Measurements from ENCODE around the gene TRPV3.
"Not testable (repeated sequence)": the region's sequence is repeated elsewhere in the genome, so short reads cannot be mapped to it uniquely, and the experiment has no call there.

Gene TRPV3

DNA sequence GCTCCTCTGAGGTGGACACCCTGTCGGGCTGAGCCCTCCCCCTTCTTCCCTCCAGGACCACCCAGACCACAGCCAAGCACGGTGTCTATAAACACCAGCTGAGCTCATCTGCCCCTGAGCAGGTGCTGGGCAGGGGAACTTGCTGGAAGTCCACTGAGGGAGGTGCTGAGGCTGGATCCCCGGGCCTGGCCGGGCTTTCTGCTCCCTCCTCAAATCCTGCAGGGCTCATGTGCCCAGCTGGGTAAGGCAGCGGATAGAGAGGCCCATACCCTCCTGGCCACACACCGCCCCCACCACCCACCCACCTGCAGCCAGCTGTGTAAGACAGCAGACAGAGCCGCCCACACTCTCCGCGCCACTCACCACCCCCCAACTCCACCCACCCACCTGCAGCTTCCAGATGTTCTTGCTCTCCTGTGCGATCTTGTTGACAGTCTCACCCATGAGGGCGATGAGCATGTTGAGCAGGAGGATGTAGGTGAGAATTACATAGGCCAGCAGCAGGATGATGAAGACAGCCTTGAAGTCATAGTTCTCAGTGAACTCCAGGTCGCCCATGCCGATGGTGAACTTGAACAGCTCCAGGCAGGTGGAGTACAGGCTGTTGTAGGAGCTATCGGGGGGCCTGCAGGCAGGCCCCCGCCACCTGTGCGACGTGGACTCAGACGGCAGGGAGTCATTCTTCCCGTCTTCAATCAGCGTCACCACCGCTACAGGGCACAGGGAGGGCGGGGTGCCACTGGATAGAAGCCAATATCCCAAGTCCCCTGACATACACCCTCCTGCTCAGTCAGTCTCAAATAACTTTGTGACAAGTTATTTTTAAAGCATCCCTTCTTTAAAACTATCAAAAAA, 15.9 kb upstream of the TRPV3 start:
- DNase-seq, result no peak

DNA sequence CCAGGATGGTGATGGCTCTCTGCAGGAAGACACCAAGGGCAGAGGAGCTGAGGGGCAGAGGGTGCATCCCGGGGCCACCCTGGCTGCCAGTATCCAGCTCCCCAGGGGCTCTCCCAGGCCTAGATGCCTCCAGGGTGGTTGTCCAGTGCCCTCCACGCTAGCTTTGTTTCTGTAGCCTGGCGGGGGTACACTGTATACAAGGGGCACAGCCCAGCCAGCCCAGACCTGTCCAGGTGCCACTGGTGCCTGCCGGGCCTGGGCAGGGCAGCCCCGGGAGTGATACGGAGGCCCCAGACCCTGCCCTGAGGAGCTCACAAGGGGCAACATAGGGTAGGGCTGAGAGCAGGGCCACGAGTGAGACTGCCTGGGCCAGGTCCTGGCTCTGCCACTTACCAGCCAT, 14.6 kb upstream of the TRPV3 start:
- DNase-seq, result no peak

GRCh38 chr17:3571043-3571900, 13.7 kb upstream of the TRPV3 start:
- DNase-seq, result no peak

- no peak for DNase-seq
Observed at GRCh38 chr17:3569534-3570137, 12.0 kb upstream of the TRPV3 start.

GRCh38 chr17:3566551-3566950, 8.9 kb upstream of the TRPV3 start:
- DNase-seq, result no peak

- no peak for DNase-seq
Observed at GRCh38 chr17:3565143-3565542, 7.5 kb upstream of the TRPV3 start.

- not testable (repeated sequence) for DNase-seq
Observed at GRCh38 chr17:3564241-3564640, 6.6 kb upstream of the TRPV3 start.

GRCh38 chr17:3559270-3559645, 1.6 kb upstream of the TRPV3 start:
- DNase-seq, result no peak

DNA sequence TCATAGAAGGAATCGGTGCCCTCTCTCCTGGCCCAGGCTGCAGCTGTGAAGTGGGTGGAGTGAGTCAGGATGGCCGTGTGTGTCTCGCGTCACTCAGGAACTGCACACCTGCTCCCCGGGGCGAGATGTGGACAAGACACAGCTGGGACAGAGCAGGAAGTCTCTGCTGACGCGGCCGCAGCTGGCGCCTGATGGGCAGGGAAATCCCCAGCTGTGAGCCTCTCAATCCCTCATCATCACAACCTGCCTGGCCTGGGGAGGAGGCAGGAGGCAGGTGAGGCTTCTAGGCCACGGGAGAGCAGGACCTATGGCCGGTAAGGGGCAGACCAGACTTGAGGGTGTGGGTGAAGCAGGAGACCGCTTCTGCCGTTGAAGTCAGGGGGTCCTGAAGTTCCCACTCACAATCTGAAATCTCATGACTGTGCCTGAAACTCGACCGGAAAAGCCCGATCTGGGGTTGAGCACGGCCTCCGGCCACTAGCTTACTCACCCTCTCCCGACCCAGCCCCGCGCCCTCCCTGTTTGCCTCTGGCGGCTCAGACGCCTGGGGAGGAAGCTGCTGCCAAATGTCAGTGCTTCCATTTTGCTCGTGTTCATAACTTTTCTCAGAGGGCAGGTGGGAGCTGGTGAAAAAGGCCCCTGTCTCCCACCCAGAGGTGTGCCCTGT, 1.1 kb upstream of the TRPV3 start:
- peak; percentile 76 for DNase-seq

- DNase-seq, result no peak
Observed at GRCh38 chr17:3556916-3557767, 470 bp downstream of the TRPV3 start.

GRCh38 chr17:3556239-3556915, 1.2 kb downstream of the TRPV3 start:
- DNase-seq, result no peak

- no peak for DNase-seq
Observed at GRCh38 chr17:3555189-3555796, 2.3 kb downstream of the TRPV3 start.

DNA sequence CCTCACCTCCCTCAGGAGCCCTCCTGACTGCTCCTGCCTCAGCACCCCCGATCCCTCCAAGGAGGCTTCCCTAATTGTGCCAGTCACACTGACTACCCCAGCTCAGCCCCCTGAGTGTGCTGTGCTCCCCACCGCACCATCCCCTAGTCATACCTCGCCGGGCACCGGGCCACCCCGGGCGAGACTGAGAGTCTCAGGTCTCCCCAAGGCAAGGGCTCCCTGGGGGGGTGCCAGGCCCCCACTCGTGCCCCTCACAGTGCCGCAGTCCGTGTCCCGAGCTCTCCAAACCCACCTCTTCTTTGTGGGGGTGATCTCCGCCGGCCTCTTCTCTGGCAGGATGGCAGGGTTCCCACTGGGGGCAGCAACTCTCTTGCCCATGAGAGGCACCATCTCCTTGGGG, 3.2 kb downstream of the TRPV3 start:
- no peak for DNase-seq

DNA sequence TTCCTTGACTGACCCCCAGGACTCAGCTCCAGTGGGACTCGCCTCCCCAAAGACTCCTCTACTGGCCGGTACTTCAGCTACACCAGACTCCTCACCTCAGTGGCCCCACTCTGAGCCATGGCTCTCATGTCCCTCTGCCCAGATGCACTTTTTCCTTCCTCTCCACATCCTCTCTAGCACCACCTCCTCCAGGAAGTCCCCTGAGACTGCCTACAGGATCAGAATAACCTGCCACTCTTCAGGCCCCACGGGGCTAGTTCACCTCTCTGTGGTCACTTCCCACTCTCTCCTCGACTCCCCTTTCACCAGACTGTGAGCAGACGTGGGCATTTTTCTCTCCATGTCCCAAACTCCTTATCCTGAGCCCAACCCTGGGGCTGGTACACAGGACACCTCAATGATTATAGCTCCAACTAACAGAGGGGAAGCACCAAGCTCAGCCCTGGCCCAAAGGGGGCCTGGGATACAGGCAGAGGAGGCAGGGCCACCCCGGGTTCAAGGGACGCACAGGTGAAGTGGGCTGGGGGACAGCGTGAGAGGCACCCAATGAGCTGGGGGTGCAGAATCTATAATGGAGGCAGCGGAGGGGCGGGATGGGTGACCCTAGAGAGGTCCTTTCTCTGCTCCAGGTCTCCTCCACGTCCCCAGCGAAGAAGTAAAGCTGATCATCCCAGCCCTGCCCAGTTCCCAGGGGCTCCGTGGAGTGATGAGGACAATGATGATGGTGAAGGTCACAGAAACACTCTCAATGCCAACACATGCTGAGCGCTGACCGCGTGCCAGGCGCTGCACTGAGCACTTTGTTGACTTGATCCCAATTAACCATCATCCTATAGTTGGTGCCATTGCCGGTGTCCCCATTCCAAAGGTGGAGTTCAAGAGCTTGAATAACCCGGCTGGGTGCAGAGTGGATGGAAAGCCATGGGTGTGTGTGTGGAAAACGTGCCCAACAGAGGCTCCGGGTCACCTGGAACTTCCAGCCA, 3.9 kb downstream of the TRPV3 start:
- no peak for DNase-seq

DNA sequence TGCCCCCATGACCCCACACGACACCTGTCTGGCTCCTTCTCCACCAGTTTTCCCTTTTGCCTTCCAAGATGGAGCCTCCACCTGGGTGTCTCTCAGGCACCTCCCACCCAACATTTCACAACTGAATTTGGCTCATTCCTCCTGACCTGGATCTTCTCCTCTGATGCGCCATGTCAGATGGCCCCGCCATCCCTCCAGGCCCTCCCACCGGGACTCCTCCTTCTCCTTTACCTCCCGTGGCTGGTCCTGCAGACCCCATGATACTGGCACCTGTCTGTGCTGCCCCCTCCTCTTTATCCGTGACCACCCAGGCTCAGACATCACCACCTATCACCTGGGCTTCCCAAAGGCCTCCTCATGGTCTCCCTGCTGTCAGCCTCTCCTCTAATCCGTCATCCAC, 4.7 kb downstream of the TRPV3 start:
- DNase-seq, result no peak

- DNase-seq, result no peak
Observed at GRCh38 chr17:3551189-3551588, 6.4 kb downstream of the TRPV3 start.

GRCh38 chr17:3549610-3550162, 7.9 kb downstream of the TRPV3 start:
- DNase-seq, result no peak

GRCh38 chr17:3547628-3548027, 10.0 kb downstream of the TRPV3 start:
- DNase-seq, result no peak

GRCh38 chr17:3546997-3547396, 10.6 kb downstream of the TRPV3 start:
- DNase-seq, result no peak

- DNase-seq, result no peak
Observed at GRCh38 chr17:3546521-3546920, 11.1 kb downstream of the TRPV3 start.
